Ishikawa (cell line): ENCODE data around the gene SH2D1A.

Experiments used
- CEBPB ChIP-seq: IDR thresholded peaks from 2 replicates; pipeline ENCODE4 v1.6.1; 2012
- CREB1 ChIP-seq: IDR thresholded peaks from 2 replicates; pipeline ENCODE4 v1.6.1; 2012; ENCODE audit warnings: low read depth
- EGR1 ChIP-seq: IDR thresholded peaks from 2 replicates; pipeline ENCODE4 v1.6.1; 2012
- EP300 ChIP-seq: IDR thresholded peaks from 2 replicates; pipeline ENCODE4 v1.6.1; 2012; ENCODE audit warnings: borderline replicate concordance
- FOXM1 ChIP-seq: IDR thresholded peaks from 2 replicates; pipeline ENCODE4 v1.6.1; 2012; ENCODE audit warnings: low read depth, borderline replicate concordance
- MAX ChIP-seq: IDR thresholded peaks from 2 replicates; pipeline ENCODE4 v1.6.1; 2012
- NFIC ChIP-seq: IDR thresholded peaks from 2 replicates; pipeline ENCODE4 v1.6.1; 2012
- RAD21 ChIP-seq: IDR thresholded peaks from 2 replicates; pipeline ENCODE4 v1.6.1; 2012; ENCODE audit warnings: low read depth
- REST ChIP-seq: IDR thresholded peaks from 2 replicates; pipeline ENCODE4 v1.6.1; 2012; ENCODE audit warnings: low read depth, mild to moderate bottlenecking
- TAF1 ChIP-seq: IDR thresholded peaks from 2 replicates; pipeline ENCODE4 v1.6.1; 2012; ENCODE audit warnings: low read depth, mild to moderate bottlenecking
- TCF12 ChIP-seq: IDR thresholded peaks from 2 replicates; pipeline ENCODE4 v1.6.1; 2012; ENCODE audit warnings: low read depth
- TEAD4 ChIP-seq: IDR thresholded peaks from 2 replicates; pipeline ENCODE4 v1.6.1; 2012
- USF1 ChIP-seq: IDR thresholded peaks from 2 replicates; pipeline ENCODE4 v1.6.1; 2012
- YY1 ChIP-seq: IDR thresholded peaks from 2 replicates; pipeline ENCODE4 v1.6.1; 2012; ENCODE audit warnings: low read depth
- ZBTB7A ChIP-seq: IDR thresholded peaks from 2 replicates; pipeline ENCODE4 v1.6.1; 2012; ENCODE audit warnings: low read depth

SH2D1A gene

GRCh38 chrX:124406294-124407014 lies 60.1 kb downstream of the SH2D1A start:
- TF ChIP-seq RAD21, result peak; percentile 71
- no peak for TF ChIP-seq NFIC

GRCh38 chrX:124407226-124407625 lies 60.9 kb downstream of the SH2D1A start:
- TF ChIP-seq YY1, result no peak

- no peak for TF ChIP-seq REST
- TF ChIP-seq RAD21, result no peak
- TF ChIP-seq ZBTB7A, result no peak
- no peak for TF ChIP-seq CREB1
- TF ChIP-seq USF1, result no peak
- no peak for TF ChIP-seq MAX
- no peak for TF ChIP-seq FOXM1
- TF ChIP-seq EGR1, result no peak
- no peak for TF ChIP-seq EP300
- TF ChIP-seq YY1, result no peak
- no peak for TF ChIP-seq CEBPB
- TF ChIP-seq TAF1, result no peak
- no peak for TF ChIP-seq NFIC
- no peak for TF ChIP-seq TEAD4
- no peak for TF ChIP-seq TCF12
Observed at GRCh38 chrX:124413244-124413643, 66.9 kb downstream of the SH2D1A start.

- TF ChIP-seq MAX, result no peak
- TF ChIP-seq CREB1, result no peak
- no peak for TF ChIP-seq EP300
- no peak for TF ChIP-seq TCF12
- TF ChIP-seq CEBPB, result no peak
Observed at GRCh38 chrX:124414281-124414680, 67.9 kb downstream of the SH2D1A start.

- TF ChIP-seq REST (no peak), EP300 (no peak), TCF12 (no peak), ZBTB7A (no peak), USF1 (no peak), NFIC (no peak), MAX (no peak), EGR1 (no peak), YY1 (no peak), TAF1 (no peak), CREB1 (no peak)
Observed at GRCh38 chrX:124415115-124415800, 68.9 kb downstream of the SH2D1A start.

GRCh38 chrX:124421898-124422655 lies 75.7 kb downstream of the SH2D1A start:
- TF ChIP-seq REST (no peak), CEBPB (no peak), EP300 (no peak), NFIC (no peak), TCF12 (no peak), CREB1 (no peak), TEAD4 (no peak), USF1 (no peak), ZBTB7A (no peak)
